ENCODE data around the gene PRKAB2.
"Not testable (repeated sequence)": the region's sequence is repeated elsewhere in the genome, so short reads cannot be mapped to it uniquely, and the experiment has no call there.

The PRKAB2 gene

DNA sequence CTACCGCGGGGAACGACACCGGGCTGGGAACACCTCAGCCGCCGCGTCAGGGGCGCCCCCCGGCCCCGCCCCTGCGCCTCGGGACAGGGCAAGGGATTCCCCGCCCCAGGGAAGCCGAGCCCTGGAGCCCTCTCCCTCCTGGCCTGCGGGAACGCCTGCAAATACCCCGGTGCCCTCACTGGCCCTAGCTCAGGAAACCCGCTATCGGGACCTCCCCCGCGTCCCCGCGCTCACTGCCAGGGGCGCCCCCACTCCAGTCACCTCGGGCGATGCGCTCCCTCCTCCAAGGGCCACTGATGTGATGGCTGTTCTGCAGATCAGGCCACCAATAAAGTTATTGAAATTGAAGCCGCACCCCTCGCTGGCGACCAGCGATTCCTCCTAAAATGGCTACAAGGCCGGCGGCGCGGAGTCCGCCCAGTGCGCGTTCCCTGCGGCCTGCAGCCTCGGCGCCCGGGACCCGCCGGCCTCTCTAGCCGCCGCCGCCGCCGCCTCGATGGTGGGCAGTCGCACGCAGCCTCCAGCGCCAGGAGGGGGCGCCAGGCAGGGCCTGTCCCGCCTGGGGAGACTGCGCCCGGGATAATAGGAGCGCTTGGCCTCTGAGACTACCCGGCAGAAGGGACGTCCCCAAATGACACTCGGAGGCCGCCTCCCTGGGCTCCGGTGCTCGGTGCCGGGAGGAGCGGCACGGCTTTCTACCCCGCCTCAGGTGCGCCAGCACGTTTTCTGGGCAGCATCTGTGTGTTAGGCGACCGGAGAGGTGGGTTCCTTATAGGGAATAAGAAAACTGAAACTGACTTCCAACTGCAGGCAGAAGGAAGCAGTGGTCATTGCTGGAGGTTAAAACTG, at the start of gene PRKAB2:
PRKAB2 (minus strand) TSS at position 303 of the 849 bp plus-strand sequence. CDS start 326 bp downstream, outside the sequence.
- DNase-seq (ENCODE audit: low spot score), result peak; percentile 93

DNA sequence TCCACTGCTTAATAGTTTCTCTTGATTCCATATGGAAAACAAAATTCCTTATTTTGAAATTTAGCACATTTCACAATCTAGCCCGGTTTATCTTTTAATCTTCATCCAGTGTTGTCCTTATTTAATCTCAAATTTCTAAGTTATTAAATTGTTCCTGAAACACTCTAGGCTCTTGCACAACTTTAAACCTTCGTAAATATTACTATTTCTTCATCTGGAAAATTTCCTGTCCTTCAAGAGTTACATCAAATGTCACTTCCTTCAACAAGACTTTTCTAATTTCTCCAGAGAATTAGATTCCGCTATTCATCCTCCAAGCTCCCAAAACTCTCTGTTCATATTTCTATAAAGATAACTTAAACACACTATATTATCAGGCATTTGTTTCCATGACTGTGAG, 46.3 kb upstream of the PRKAB2 start:
- DNase-seq (ENCODE audit: low spot score), result no peak

DNA sequence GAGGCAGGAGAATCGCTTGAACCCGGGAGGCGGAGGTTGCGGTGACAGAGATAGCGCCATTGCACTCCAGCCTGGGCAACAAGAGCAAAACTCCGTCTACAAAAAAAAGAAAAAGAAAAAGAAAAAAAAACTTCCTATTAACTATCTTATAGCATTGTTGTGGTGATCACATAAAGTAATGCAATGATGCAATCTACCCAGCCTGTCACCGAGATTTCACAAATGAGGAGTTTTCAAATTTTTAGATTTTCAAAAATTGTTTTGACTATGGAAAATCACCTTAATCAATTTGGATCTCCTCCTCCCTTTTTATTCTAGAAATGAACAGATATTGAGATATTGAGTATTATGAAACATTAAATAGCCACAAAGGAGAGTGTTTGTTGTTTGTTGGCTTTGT, 44.9 kb upstream of the PRKAB2 start:
- DNase-seq (ENCODE audit: low spot score), result no peak

DNA sequence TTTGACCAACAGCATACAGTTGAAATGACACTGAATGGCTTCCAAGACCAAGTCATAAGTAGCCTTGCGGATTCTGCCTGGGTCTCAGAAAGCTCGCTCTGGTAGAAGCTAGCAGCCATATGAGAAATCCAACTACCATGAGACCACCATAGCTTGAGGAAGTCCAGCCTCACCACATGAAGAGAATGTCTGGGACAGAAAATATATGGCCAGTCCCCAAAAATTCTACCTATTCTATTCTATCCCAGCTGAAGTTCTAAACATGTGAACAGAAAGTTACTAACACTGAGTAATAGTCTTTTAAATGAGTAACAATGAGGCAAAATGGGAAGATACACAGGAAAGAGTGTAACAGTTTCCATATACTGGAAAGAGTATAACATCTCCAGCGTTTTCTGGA, 43.9 kb upstream of the PRKAB2 start:
- no peak for DNase-seq (ENCODE audit: low spot score)

- no peak for DNase-seq (ENCODE audit: low spot score)
These were observed 43.3 kb upstream of the PRKAB2 start for GRCh38 chr1:147215540-147215916.

DNA sequence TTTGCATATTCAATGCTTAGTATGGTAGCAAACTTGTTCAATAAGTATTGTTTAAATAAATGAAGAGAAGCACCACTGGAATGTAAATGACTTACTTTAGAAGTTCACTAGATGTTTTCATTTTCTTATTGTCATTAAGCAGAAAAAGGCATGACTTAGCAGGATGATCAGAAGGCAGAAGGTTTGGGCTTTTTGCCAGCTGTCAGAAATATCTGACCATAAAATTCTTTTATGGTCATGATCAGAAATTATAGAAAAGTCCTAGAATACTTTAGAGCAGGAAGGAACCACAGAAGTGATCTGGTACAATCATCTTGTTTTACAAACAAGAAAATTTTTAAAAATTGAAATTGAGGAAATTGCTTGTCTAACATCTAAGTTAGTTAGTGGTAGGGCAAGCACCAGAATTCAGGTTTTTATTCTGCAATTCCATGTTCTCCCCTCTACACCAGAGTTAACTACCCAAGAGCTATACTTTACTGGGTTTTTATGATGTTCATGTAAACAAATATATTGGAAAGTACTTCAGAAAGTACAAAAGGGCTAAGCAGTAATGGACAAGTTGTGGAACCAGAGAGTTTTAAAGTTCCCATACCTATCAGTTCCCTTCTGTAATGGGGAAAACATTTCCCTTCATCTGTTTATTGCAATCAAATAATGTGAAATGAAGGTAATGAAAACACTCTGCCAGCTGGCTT, 42.7 kb upstream of the PRKAB2 start:
- no peak for DNase-seq (ENCODE audit: low spot score)

DNA sequence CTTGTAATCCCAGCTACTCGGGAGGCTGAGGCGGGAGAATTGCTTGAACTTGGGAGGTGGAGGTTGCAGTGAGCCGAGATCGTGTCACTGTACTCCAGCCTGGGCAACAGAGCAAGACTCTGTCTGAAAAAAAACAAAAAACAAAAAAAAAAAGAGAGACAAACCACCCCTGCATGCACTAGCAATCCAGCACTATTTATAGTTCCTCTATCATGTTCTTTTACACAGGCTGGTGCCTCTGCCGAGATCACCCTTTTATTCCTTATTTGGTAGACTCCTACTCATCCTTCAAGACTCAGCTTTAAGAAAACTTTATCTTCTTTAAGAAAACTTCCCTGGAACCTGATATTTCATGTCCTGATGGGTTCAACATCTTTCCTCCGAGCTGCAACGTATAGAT, 42.1 kb upstream of the PRKAB2 start:
- DNase-seq (ENCODE audit: low spot score), result no peak

GRCh38 chr1:147213271-147213670, 41.0 kb upstream of the PRKAB2 start:
- no peak for DNase-seq (ENCODE audit: low spot score)

- DNase-seq (ENCODE audit: low spot score), result no peak
These were observed 39.3 kb upstream of the PRKAB2 start for GRCh38 chr1:147211577-147211976.

GRCh38 chr1:147210987-147211386, 38.7 kb upstream of the PRKAB2 start:
- DNase-seq (ENCODE audit: low spot score), result no peak

- no peak for DNase-seq (ENCODE audit: low spot score)
These were observed 37.9 kb upstream of the PRKAB2 start for GRCh38 chr1:147209825-147210821.

DNA sequence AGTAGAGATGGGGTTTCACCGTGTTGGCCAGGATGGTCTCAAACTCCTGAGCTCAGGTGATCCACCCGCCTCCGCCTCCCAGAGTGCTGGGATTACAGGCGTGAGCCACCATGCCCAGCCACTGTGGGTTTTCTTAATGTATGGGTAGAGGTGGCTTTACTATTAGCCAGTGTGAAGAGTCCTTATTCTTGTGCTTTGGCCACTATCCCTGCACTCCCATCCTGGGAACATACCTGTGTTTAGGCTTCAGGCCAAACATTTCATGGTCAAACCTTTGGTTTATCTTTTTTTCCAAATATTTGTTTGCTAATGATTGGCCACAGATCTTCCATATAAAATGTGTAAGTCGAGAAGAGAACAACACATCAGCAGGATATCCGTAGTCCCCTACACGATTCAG, 36.3 kb upstream of the PRKAB2 start:
- no peak for DNase-seq (ENCODE audit: low spot score)

GRCh38 chr1:147207192-147207591, 34.9 kb upstream of the PRKAB2 start:
- no peak for DNase-seq (ENCODE audit: low spot score)

- no peak for DNase-seq (ENCODE audit: low spot score)
These were observed 31.8 kb upstream of the PRKAB2 start for GRCh38 chr1:147204080-147204479.

GRCh38 chr1:147202576-147202975, 30.3 kb upstream of the PRKAB2 start:
- no peak for DNase-seq (ENCODE audit: low spot score)

DNA sequence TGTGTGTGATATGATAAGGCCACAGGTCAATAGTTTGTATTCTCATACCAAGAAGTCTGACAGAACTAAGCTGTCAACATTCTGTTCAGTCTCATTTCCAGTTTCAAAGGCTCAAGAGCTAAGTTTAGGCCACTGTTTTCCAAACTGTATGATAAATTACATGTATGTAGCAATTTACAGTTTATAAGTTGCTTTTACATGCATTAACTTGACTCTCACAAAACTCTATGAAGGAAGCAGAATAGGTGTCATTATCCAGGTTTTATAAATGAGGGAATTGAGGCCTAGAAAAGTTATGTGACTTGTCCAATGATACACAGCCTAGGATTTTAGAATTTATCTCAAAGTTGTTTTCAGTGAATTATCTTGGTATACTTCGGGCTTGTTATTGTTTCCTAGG, 29.5 kb upstream of the PRKAB2 start:
- no peak for DNase-seq (ENCODE audit: low spot score)

DNA sequence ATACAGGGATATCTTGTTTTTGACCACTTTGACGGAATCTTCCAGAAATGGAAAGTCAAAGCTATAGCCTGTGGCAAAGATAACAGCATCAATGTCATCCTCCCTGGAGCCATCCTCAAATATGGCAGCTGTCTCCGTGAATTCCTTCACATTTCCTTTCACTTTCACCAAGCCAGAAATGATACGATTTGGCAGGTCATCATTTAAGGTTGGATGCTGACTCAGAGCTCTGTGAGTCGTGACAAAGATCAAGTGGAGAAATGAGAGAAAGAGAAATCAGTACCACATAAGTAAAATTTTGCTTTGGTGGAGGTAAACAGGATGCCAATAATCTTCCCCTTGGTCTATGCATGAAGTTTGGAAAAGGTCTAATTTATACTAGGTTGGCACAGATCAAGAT, 29.0 kb upstream of the PRKAB2 start:
- DNase-seq (ENCODE audit: low spot score), result no peak

DNA sequence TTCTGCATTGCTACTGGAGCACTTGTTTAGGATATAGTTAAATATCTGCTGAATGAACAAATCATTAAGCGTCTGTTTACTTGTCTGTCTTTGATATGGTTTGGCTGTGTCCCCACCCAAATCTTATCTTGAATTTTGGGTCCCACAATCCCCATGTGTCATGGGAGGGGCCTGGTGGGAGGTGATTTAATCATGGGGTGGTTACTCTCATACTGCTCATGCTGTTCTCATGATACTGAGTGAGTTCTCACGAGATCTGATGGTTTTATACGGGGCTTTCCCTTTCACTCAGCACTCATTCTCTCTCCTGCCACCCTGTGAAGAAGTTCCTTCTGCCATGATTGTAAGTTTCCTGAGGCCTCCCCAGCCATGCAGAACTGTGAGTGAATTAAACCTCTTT, 25.1 kb upstream of the PRKAB2 start:
- not testable (repeated sequence) for DNase-seq (ENCODE audit: low spot score)

GRCh38 chr1:147189514-147189913, 17.2 kb upstream of the PRKAB2 start:
- DNase-seq (ENCODE audit: low spot score), result no peak

GRCh38 chr1:147185432-147185831, 13.2 kb upstream of the PRKAB2 start:
- DNase-seq (ENCODE audit: low spot score), result no peak

GRCh38 chr1:147177611-147178380, 5.5 kb upstream of the PRKAB2 start:
- peak; percentile 24 for DNase-seq (ENCODE audit: low spot score)

All from AG08395 (cell line).